Right lobe of liver (tissue), 4 donors: ENCODE measurements around the gene CLSTN2.

Source experiments
- POLR2A ChIP-seq: fragments of 450-650 bp; IDR thresholded peaks from one replicate; pipeline ENCODE4 v1.6.1; 2017; ENCODE audit warnings: antibody characterized with exemption, mild to moderate bottlenecking
- TF ChIP-seq, protein P1 (sequence below), 4 donors: fragments of 200-600 bp in 3 of 4; fragments of 450-650 bp in 1 of 4; IDR thresholded peaks; one replicate each; pipeline versions ENCODE4 v1.5.1 to v1.8.0; 2016 to 2022; ENCODE audit warnings: antibody characterized with exemption in 4 of 4, mild to moderate bottlenecking in 2 of 4
- donor health status: DM: no; HTN: no; CAD: no.
- donor health status: DM: no; HTN: no; CAD: no.
- donor health status: DM: no; HTN: yes; CAD: no.

DNA sequence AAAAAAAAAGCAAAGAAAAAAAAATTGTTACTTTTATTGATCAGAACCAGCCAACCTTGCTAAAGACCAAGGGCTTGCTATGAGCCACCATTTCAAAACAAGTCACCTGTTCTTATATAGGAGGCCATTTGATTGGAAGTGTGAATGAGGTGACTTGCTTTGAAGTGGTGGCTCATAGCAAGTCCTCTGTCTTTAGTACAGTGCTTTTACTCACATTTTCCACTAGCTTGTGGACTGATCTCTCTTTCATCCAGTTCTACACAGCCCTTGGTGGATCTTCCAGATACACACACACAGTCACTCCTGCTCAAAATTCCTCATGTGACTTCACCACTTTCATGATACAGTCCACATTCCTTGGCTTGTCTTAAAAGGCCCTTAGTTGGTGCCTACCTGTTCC lies 13.5 kb downstream of the CLSTN2 start:
- TF ChIP-seq, protein P1, sequence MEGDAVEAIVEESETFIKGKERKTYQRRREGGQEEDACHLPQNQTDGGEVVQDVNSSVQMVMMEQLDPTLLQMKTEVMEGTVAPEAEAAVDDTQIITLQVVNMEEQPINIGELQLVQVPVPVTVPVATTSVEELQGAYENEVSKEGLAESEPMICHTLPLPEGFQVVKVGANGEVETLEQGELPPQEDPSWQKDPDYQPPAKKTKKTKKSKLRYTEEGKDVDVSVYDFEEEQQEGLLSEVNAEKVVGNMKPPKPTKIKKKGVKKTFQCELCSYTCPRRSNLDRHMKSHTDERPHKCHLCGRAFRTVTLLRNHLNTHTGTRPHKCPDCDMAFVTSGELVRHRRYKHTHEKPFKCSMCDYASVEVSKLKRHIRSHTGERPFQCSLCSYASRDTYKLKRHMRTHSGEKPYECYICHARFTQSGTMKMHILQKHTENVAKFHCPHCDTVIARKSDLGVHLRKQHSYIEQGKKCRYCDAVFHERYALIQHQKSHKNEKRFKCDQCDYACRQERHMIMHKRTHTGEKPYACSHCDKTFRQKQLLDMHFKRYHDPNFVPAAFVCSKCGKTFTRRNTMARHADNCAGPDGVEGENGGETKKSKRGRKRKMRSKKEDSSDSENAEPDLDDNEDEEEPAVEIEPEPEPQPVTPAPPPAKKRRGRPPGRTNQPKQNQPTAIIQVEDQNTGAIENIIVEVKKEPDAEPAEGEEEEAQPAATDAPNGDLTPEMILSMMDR (IDR thresholded peaks at IDR 0.05): no peak
- no peak for TF ChIP-seq POLR2A
